GM12878 (cell line): ENCODE data around the gene FAM9C. TPM values are rescaled to one million over a fixed set of nuclear protein-coding genes. Genes with fewer than 3 reads are reported as not detected.

Source experiments
- ATAC-seq: fragments of 200-7000 bp; cut with Tn5 transposase; 3 replicates; pipeline ENCODE4 v1.9.1; 2020; ENCODE audit warnings: mild to moderate bottlenecking, moderate library complexity
- BruUV-seq: library from RNA; stranded (reverse); fragments of 400-500 nt; replicated peaks from 2 replicates; lab custom pipeline; 2021; lab: Mats Ljungman, UMichigan
- CTCF ChIA-PET: fragments of 300-600 bp; sonication (Branson Sonifier 250); formaldehyde crosslinking; extraction: SDS; loops from one replicate; lab custom pipeline; 2021; ENCODE audit warnings: inconsistent platforms; lab: Yijun Ruan, JAX
- POLR2A ChIA-PET: fragments of 350-600 bp; formaldehyde crosslinking; extraction: SDS; loops from one replicate; lab custom pipeline; 2021; ENCODE audit warnings: inconsistent platforms; lab: Charles Lee
- RAD21 ChIA-PET: fragments of 300-600 bp; sonication (Branson Sonifier 250); formaldehyde crosslinking; loops from one replicate; lab custom pipeline; 2023; ENCODE audit warnings: antibody characterized with exemption; ENCODE audit not compliant: unreplicated experiment; lab: Charles Lee
- SMC1A ChIA-PET: fragments of 300-600 bp; sonication (Branson Sonifier 250); formaldehyde crosslinking; loops from one replicate; lab custom pipeline; 2023; ENCODE audit not compliant: unreplicated experiment, uncharacterized antibody; lab: Charles Lee
- DNase-seq: peaks from one replicate; pipeline ENCODE4 v3.0.0-alpha.2; 2011; ENCODE audit warnings: low read depth, low spot score
- FAIRE-seq: peaks from 3 replicates; lab custom pipeline; 2011; peaks lifted over from hg19 to GRCh38; lab: Jason Lieb, UNC
- H2AFZ ChIP-seq: 2 replicates; pipeline ENCODE4 v1.6.0; 2011; ENCODE audit warnings: low read depth, low read length, control low read depth; ENCODE audit not compliant: control insufficient read depth
- H3K27ac ChIP-seq: 2 replicates; pipeline ENCODE4 v1.5.1; 2011; ENCODE audit warnings: control low read depth; ENCODE audit not compliant: control insufficient read depth, insufficient read depth
- H3K27me3 ChIP-seq, 2 experiments: replicated peaks in 1 of 2; 2 replicates each; pipeline versions ENCODE4 v1.6.0 to v1.6.1; 2011; ENCODE audit warnings: low read length in 1 of 2; ENCODE audit not compliant: control insufficient read depth in 2 of 2, insufficient read depth in 2 of 2
- H3K36me3 ChIP-seq, 2 experiments: 2 replicates each; pipeline ENCODE4 v1.5.1; 2011; ENCODE audit warnings: low read length in 1 of 2; ENCODE audit not compliant: control insufficient read depth in 2 of 2, insufficient read depth in 2 of 2
- H3K4me1 ChIP-seq: 2 replicates; pipeline ENCODE4 v1.6.1; 2011; ENCODE audit warnings: mild to moderate bottlenecking, low read length, moderate library complexity, mixed read lengths; ENCODE audit not compliant: control insufficient read depth, insufficient read depth
- H3K4me2 ChIP-seq: 2 replicates; pipeline ENCODE4 v1.6.0; 2011; ENCODE audit warnings: control low read depth; ENCODE audit not compliant: control insufficient read depth, insufficient read depth
- H3K4me3 ChIP-seq: fragments of 200-600 bp; sonication (generic); 2 replicates; pipeline ENCODE4 v1.5.1; 2016
- H3K79me2 ChIP-seq: 2 replicates; pipeline ENCODE4 v1.6.0; 2011; ENCODE audit warnings: low read length; ENCODE audit not compliant: control insufficient read depth, insufficient read depth
- H3K9ac ChIP-seq: 2 replicates; pipeline ENCODE4 v1.8.0; 2011; ENCODE audit warnings: low read length, control low read depth, mixed read lengths; ENCODE audit not compliant: control insufficient read depth, insufficient read depth
- H3K9me3 ChIP-seq: replicated peaks from 3 replicates; pipeline ENCODE4 v1.5.1; 2011; ENCODE audit warnings: mild to moderate bottlenecking, low read length; ENCODE audit not compliant: control insufficient read depth, insufficient read depth
- H4K20me1 ChIP-seq: 2 replicates; pipeline ENCODE4 v1.6.0; 2011; ENCODE audit not compliant: control insufficient read depth, insufficient read depth
- CHD2 ChIP-seq: IDR thresholded peaks from 2 replicates; pipeline ENCODE4 v1.6.1; 2011; ENCODE audit warnings: low read depth, low read length, improper control_type of control experiment, borderline replicate concordance
- DPF2 ChIP-seq: fragments of 450-650 bp; IDR thresholded peaks from 2 replicates; pipeline ENCODE4 v1.6.1; 2017; ENCODE audit warnings: mild to moderate bottlenecking
- E4F1 ChIP-seq: fragments of 450-650 bp; IDR thresholded peaks from 2 replicates; pipeline ENCODE4 v1.6.1; 2018; ENCODE audit warnings: borderline replicate concordance, mild to moderate bottlenecking; ENCODE audit not compliant: partially characterized antibody
- EED ChIP-seq: sonication (generic); IDR thresholded peaks from 2 replicates; pipeline ENCODE4 v1.6.1; 2016; ENCODE audit warnings: antibody characterized with exemption, low read depth
- IKZF1 ChIP-seq: fragments of 450-650 bp; conservative IDR thresholded peaks from 2 replicates; pipeline ENCODE4 v1.6.1; 2017; ENCODE audit warnings: antibody characterized with exemption, mild to moderate bottlenecking
- IKZF2 ChIP-seq, 2 experiments: fragments of 450-650 bp; IDR thresholded peaks; 2 replicates each; pipeline ENCODE4 v1.6.1; 2017; ENCODE audit warnings: mild to moderate bottlenecking in 2 of 2, moderate library complexity in 2 of 2
- JUNB ChIP-seq: IDR thresholded peaks from 2 replicates; pipeline ENCODE4 v1.6.1; 2016; ENCODE audit warnings: antibody characterized with exemption, mild to moderate bottlenecking
- KDM1A ChIP-seq: fragments of 200-600 bp; sonication (generic); IDR thresholded peaks from 2 replicates; pipeline ENCODE4 v1.6.1; 2016; ENCODE audit warnings: borderline replicate concordance
- MTA3 ChIP-seq: IDR thresholded peaks from 2 replicates; pipeline ENCODE4 v1.6.1; 2012; ENCODE audit warnings: low read length, inconsistent platforms, borderline replicate concordance
- RELB ChIP-seq: fragments of 450-650 bp; IDR thresholded peaks from 2 replicates; pipeline ENCODE4 v1.6.1; 2017; ENCODE audit warnings: low read depth, mild to moderate bottlenecking, moderate library complexity
- SPI1 ChIP-seq: IDR thresholded peaks from 2 replicates; pipeline ENCODE4 v1.6.1; 2011; ENCODE audit warnings: low read depth, mild to moderate bottlenecking, low read length, moderate library complexity, borderline replicate concordance; ENCODE audit not compliant: insufficient read depth
- YY1 ChIP-seq: IDR thresholded peaks from 2 replicates; pipeline ENCODE4 v1.6.1; 2011; ENCODE audit warnings: low read depth, mild to moderate bottlenecking, low read length
- ZNF274 ChIP-seq: IDR thresholded peaks from one replicate; pipeline ENCODE4 v1.8.0; 2011; ENCODE audit not compliant: insufficient read length, insufficient read depth
- ZNF687 ChIP-seq: fragments of 450-650 bp; IDR thresholded peaks from 2 replicates; pipeline ENCODE4 v1.6.1; 2017; ENCODE audit warnings: mild to moderate bottlenecking, moderate library complexity
- WGBS: methylation state at CpG from one replicate; pipeline ENCODE4 v1.1.6; 2016; ENCODE audit warnings: low lambda C conversion rate; ENCODE audit not compliant: insufficient replicate concordance, insufficient coverage; ENCODE audit errors: missing lambda C conversion rate; 5-methylcytosine and 5-hydroxymethylcytosine counted together
- in situ Hi-C: fragments of 300-500 bp; cut with MboI; formaldehyde crosslinking; loops from 9 replicates; pipeline ENCODE4 v1.14.3; 2018; ENCODE audit warnings: mixed read lengths
- intact Hi-C: fragments of 100-400 bp; cut with micrococcal nuclease; formaldehyde crosslinking; loops from one replicate; pipeline ENCODE4 v1.14.2; 2022; ENCODE audit not compliant: unreplicated experiment
- polyA plus RNA-seq, 11 experiments: library from polyadenylated mRNA; depleted of rRNA in 4 of 11; unstranded in 6 of 11; stranded (reverse) in 5 of 11; fragments of >200 nt; fragmentation: Nextera tagmentation in 4 of 11; fragmentation: Illumina TruSeq in 1 of 11; extraction: Ambion mirVana in 4 of 11; extraction: Trizol in 1 of 11; gene quantifications; 1 replicate in 1 of 11; 2 replicates in 10 of 11; pipeline versions ENCODE4 v1.2.1 to v1.2.3, GENCODE V29; 2011 to 2016; ENCODE audit warnings: inconsistent platforms in 2 of 11, missing spikeins in 2 of 11, low read depth in 1 of 11
- total RNA-seq, 4 experiments: library from RNA; depleted of rRNA in 3 of 4; stranded (reverse); fragments of >200 nt in 3 of 4; fragmentation: Illumina TruSeq in 1 of 4; extraction: Trizol in 1 of 4; gene quantifications; 2 replicates each; pipeline versions ENCODE4 v1.2.1 to v1.2.3, GENCODE V29; 2013 to 2021

Gene FAM9C
- total and polyA plus RNA-seq, 10 of the 15 experiments (the other 5 are each of a cell fraction or from before 2014, with no cell fraction given) = 0.01 to 0.03 TPM; not detected in 8

GRCh38 chrX:13029887-13030771 is 14.3 kb downstream of the FAM9C start:
- no peaks in the 10 kb centered on the region for H3K36me3 ChIP-seq
- no peak overlapping the region for H3K9ac ChIP-seq
- H2AFZ ChIP-seq = peak overlapping the region; percentile 63
- FAIRE-seq (peak; percentile 18), DNase-seq (no peak), ATAC-seq (peak; percentile 60)
- in situ Hi-C loops (no loop called here), intact Hi-C loops (loop anchor here (2.0 kb wide), 2 partner anchors 21 to 45 kb away; no protein-coding TSS in a partner anchor)
- CTCF ChIA-PET = interaction anchor here (0.7 to 1.7 kb wide), 8 partner anchors 12 to 458 kb away, joined by 3 to 5 read pairs (median 4); no protein-coding TSS in a partner anchor
- H4K20me1 ChIP-seq = no peaks in the 10 kb centered on the region
- BruUV-seq = TSS peak; percentile 74
- POLR2A ChIA-PET = interaction anchor here (0.6 to 2.2 kb wide), 11 partner anchors 16 to 457 kb away, joined by 3 to 18 read pairs (median 3); no protein-coding TSS in a partner anchor
- peaks cover 41% of the 10 kb centered on the region for H3K4me1 ChIP-seq
- H3K4me2 ChIP-seq = peak overlapping the region; percentile 5
- H3K27me3 ChIP-seq = no peaks in the 10 kb centered on the region
- 27% methylated on average over 8 of the region's 8 CpGs for WGBS
- SMC1A ChIA-PET = interaction anchor here (0.7 to 13.9 kb wide), 25 partner anchors 8 to 233 kb away, joined by 3 to 166 read pairs (median 5); no protein-coding TSS in a partner anchor
- no peak overlapping the region for H3K4me3 ChIP-seq
- H3K79me2 ChIP-seq = no peaks in the 10 kb centered on the region
- peak overlapping the region; percentile 83 for H3K27ac ChIP-seq
- RAD21 ChIA-PET = interaction anchor here (0.9 to 9.9 kb wide), 12 partner anchors 16 to 74 kb away, joined by 3 to 77 read pairs (median 4); no protein-coding TSS in a partner anchor
- no peaks in the 10 kb centered on the region for H3K9me3 ChIP-seq
- TF ChIP-seq KDM1A (no peak), RELB (peak; percentile 62; the same call in 1 of the 2 replicates), ZNF687 (peak; percentile 43; the same call in 1 of the 2 replicates), SPI1 (no peak; the same call in 1 of the 2 replicates), JUNB (0 out of 2 replicates have a peak, but pooled peaks have one; percentile 22), DPF2 (peak; percentile 10; the same call in 1 of the 2 replicates), EED (peak; percentile 45), YY1 (no peak), MTA3 (peak; percentile 59; the same call in 1 of the 2 replicates), ZNF274 (no peak), CHD2 (no peak), IKZF1 (peak; percentile 51), E4F1 (no peak), IKZF2 (IDR thresholded peaks at IDR 0.05) (peak; percentile 63 to 65)
